BJ (cell line): Measurements from ENCODE around the gene RSPH1. TPM values are rescaled to one million over a fixed set of nuclear protein-coding genes. Genes with fewer than 3 reads are reported as not detected.

Source experiments
- CTCF ChIA-PET: fragments of 350-600 bp; formaldehyde crosslinking; extraction: SDS; loops from one replicate; lab custom pipeline; 2021; ENCODE audit warnings: antibody characterized with exemption, inconsistent platforms; lab: Yijun Ruan, JAX
- POLR2A ChIA-PET: fragments of 300-600 bp; sonication (Branson Sonifier 250); formaldehyde crosslinking; extraction: SDS; loops from one replicate; lab custom pipeline; 2021; ENCODE audit warnings: antibody characterized with exemption; lab: Charles Lee
- DNase-seq: peaks from one replicate; pipeline ENCODE4 v3.0.0-alpha.2; 2011; ENCODE audit warnings: low read depth
- H3K27me3 ChIP-seq: 2 replicates; pipeline ENCODE4 v1.6.0; 2011; ENCODE audit warnings: low read length; ENCODE audit not compliant: control insufficient read depth, insufficient read depth
- H3K36me3 ChIP-seq: 2 replicates; pipeline ENCODE4 v1.5.1; 2011; ENCODE audit warnings: low read length; ENCODE audit not compliant: control insufficient read depth, insufficient read depth
- H3K4me3 ChIP-seq: 2 replicates; pipeline ENCODE4 v1.5.1; 2011; ENCODE audit warnings: low read depth, mild to moderate bottlenecking, control low read depth, low read length
- polyA plus RNA-seq: library from polyadenylated mRNA; depleted of rRNA; stranded (reverse); fragments of >200 nt; gene quantifications from 2 replicates; pipeline ENCODE4 v1.2.3, GENCODE V29; 2011
- TF ChIP-seq, protein P1 (sequence below): IDR thresholded peaks from 2 replicates; pipeline ENCODE4 v1.5.1; 2011; ENCODE audit warnings: low read depth, mild to moderate bottlenecking, control low read depth, inconsistent platforms, low read length, moderate library complexity; ENCODE audit not compliant: insufficient read depth

Gene RSPH1
- polyA plus RNA-seq, 1 experiment = 0.11 TPM

DNA sequence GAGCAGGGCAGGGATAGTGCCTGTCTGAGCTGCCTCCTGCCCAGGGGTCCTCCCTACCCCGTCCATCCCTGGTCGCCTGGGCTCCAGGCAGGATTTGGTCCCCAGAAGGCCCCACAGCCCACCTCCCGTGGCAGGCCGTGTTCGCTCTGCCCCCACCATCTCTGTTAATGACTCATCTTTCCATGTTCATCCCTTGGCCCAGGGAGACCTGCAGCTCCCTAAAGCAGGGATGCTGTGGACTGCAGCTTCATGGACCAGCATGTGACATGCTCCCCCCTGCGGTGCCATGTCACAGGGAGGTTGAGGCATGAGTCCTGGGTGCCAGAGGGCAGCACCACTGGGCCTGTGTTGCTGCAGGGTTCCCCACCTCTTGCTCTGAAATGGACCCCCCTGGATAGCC is 65.5 kb downstream of the RSPH1 start:
- TF ChIP-seq, protein P1, sequence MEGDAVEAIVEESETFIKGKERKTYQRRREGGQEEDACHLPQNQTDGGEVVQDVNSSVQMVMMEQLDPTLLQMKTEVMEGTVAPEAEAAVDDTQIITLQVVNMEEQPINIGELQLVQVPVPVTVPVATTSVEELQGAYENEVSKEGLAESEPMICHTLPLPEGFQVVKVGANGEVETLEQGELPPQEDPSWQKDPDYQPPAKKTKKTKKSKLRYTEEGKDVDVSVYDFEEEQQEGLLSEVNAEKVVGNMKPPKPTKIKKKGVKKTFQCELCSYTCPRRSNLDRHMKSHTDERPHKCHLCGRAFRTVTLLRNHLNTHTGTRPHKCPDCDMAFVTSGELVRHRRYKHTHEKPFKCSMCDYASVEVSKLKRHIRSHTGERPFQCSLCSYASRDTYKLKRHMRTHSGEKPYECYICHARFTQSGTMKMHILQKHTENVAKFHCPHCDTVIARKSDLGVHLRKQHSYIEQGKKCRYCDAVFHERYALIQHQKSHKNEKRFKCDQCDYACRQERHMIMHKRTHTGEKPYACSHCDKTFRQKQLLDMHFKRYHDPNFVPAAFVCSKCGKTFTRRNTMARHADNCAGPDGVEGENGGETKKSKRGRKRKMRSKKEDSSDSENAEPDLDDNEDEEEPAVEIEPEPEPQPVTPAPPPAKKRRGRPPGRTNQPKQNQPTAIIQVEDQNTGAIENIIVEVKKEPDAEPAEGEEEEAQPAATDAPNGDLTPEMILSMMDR = no peak
- DNase-seq = no peak
- Histone ChIP-seq H3K27me3 (no peaks in the 10 kb centered on the region), H3K36me3 (no peaks in the 10 kb centered on the region), H3K4me3 (no peak overlapping the region)
- ChIA-PET CTCF (no interaction called here), POLR2A (no interaction called here)

DNA sequence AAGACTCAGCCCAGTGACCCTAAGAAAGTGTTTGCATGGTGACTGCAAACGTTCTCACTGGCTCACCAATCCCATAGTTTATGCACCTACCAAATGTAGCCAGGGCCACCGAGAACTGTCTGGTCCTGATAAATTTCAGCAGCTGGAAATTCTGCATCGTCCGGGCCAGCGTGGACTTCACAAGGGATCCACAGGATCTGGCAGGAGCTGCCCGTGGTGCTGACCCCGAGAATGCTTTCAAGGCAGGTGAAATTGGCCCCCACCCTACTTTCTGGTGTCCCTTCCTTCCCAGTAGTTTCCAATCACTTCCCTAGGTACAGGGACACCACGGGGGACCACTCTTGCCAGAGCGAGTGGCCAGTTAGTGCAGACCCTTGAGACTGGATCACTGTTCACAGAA is 66.2 kb downstream of the RSPH1 start:
- Histone ChIP-seq H3K27me3 (no peaks in the 10 kb centered on the region), H3K4me3 (no peak overlapping the region), H3K36me3 (no peaks in the 10 kb centered on the region)
- CTCF ChIA-PET = no interaction called here
- TF ChIP-seq, protein P1 = no peak
- POLR2A ChIA-PET = no interaction called here
- no peak for DNase-seq

DNA sequence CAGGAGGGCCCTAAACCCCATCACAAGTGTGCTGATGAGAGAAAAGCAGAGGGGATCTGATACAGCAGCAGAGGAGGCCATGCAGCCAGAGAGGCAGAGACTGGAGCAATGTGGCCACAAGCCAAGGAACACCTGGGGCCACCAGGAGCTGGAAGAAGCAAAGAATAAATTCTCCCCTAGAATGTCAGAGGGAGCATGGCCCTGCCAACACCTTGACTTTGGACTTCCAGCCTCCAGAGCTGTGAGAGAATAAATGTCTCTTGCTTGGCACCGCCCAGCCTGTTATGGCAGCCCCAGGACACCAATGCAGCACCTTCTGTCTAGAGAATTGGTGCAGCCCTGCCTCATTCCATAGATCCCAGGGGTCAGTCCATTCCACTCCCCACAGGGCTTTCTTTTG is 67.0 kb downstream of the RSPH1 start:
- no peak overlapping the region for H3K4me3 ChIP-seq
- DNase-seq = no peak
- no peaks in the 10 kb centered on the region for H3K27me3 ChIP-seq
- ChIA-PET POLR2A (no interaction called here), CTCF (no interaction called here)
- TF ChIP-seq, protein P1 = no peak
- H3K36me3 ChIP-seq = no peaks in the 10 kb centered on the region

DNA sequence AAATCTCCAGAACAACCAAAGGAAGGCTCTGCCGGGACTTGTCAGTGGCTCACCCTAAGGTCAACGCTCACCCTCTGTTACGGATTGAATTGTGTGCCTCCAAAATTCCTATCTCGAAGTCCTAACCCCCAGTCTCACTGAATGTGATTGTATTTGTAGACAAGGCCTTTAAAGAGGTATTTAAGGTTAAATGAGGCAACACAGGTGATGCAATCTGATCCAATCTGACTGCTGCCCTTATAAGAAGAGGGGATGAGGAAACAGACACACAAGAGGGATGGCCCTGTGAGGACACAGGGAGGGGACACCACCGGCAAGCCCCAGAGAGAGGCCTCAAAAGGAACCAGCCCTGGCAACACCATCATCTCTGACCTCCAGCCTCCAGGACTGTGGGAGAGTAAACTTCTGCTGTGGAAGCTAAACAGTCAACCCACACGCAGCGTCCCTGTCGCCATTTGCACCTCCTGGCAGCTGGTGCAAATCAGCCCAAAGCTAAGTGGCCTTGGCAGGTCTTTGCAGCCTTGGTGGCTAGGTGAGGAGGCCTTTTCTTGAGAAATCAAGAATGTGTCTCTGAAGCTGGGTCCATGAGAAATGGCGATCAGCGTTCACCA is 68.1 kb downstream of the RSPH1 start:
- CTCF ChIA-PET = no interaction called here
- POLR2A ChIA-PET = no interaction called here
- Histone ChIP-seq H3K4me3 (no peak overlapping the region), H3K36me3 (no peaks in the 10 kb centered on the region), H3K27me3 (no peaks in the 10 kb centered on the region)
- DNase-seq = no peak
- TF ChIP-seq, protein P1 = no peak

DNA sequence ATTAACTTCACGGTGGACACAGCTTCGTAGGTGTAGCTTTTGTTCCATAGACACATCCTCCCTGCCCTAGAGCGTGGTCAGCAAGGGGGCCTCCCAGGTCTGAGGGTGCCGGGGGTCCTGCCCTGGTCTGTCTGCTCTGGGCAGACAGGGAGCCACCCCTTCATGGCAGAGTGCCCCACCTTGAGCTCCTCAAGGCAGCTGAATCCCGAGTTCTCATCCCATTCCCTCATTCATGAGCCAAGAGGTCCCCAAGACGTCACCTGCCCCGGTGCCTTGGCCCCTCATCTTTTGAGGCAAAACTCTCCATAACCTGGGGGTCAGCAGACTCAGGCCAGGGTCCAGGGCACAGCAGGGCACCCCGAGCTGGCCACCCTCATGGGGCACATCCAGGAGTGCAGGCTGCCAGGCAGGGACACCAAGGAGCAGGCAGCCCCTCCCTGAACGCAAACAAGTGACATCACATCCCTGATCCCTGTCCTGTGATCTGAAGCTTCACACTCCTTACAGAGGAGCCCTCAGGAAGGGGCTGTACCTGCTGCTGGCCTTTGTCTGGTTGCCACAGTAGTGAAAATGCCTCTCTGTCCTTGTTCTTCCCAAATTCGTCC is 69.0 kb downstream of the RSPH1 start:
- no peak for DNase-seq
- POLR2A ChIA-PET = no interaction called here
- H3K4me3 ChIP-seq = no peak overlapping the region
- H3K27me3 ChIP-seq = no peaks in the 10 kb centered on the region; the same call in 1 of the 2 replicates
- no peaks in the 10 kb centered on the region for H3K36me3 ChIP-seq
- CTCF ChIA-PET = no interaction called here
- TF ChIP-seq, protein P1 = no peak
